ENCODE measurements around the gene TSACC.

DNA sequence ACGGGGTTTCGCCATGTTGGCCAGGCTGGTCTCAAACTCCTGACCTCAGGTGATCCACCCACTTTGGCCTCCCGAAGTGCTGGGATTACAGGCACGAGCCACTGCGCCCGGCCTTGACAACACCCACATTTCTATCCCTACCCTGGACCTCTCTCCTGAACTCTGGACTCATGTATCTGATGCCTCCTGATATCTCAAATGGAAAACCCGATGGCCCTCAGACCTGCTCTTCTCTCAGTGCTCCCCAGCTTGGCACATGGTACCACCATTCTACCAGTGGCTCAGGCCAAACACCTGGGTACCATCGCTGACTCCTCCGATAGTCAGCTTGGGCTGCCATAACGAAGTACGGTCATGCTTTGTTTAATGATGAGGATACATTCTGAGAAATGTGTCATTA lies 22.2 kb downstream of the TSACC start:
- TF ChIP-seq, protein P1, sequence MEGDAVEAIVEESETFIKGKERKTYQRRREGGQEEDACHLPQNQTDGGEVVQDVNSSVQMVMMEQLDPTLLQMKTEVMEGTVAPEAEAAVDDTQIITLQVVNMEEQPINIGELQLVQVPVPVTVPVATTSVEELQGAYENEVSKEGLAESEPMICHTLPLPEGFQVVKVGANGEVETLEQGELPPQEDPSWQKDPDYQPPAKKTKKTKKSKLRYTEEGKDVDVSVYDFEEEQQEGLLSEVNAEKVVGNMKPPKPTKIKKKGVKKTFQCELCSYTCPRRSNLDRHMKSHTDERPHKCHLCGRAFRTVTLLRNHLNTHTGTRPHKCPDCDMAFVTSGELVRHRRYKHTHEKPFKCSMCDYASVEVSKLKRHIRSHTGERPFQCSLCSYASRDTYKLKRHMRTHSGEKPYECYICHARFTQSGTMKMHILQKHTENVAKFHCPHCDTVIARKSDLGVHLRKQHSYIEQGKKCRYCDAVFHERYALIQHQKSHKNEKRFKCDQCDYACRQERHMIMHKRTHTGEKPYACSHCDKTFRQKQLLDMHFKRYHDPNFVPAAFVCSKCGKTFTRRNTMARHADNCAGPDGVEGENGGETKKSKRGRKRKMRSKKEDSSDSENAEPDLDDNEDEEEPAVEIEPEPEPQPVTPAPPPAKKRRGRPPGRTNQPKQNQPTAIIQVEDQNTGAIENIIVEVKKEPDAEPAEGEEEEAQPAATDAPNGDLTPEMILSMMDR (IDR thresholded peaks at IDR 0.05; ENCODE audit: low read depth, low read length) = no peak
- TF ChIP-seq, protein P2, sequence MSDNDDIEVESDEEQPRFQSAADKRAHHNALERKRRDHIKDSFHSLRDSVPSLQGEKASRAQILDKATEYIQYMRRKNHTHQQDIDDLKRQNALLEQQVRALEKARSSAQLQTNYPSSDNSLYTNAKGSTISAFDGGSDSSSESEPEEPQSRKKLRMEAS (IDR thresholded peaks at IDR 0.05; ENCODE audit: low read depth, low read length) = no peak
- TF ChIP-seq MYC (IDR thresholded peaks at IDR 0.05; ENCODE audit: low read depth, low read length) (no peak), POLR2A (IDR thresholded peaks at IDR 0.05; ENCODE audit: extremely low read depth, insufficient read length) (no peak)
